HCT116 (cell line): Measurements from ENCODE around the gene SQSTM1. TPM values are rescaled to one million over a fixed set of nuclear protein-coding genes. Genes with fewer than 3 reads are reported as not detected.

Source experiments
- ATAC-seq: fragments of 200-7000 bp; cut with Tn5 transposase; 2 replicates; pipeline ENCODE4 v1.9.1; 2020; ENCODE audit warnings: mild to moderate bottlenecking, moderate library complexity
- BruUV-seq: library from RNA; stranded (reverse); fragments of 400-500 nt; replicated peaks from 2 replicates; lab custom pipeline; 2021; lab: Mats Ljungman, UMichigan
- CTCF ChIA-PET: fragments of 300-600 bp; sonication (Branson Sonifier 250); formaldehyde crosslinking; loops from one replicate; lab custom pipeline; 2021; ENCODE audit warnings: antibody characterized with exemption; lab: Charles Lee
- POLR2A ChIA-PET: fragments of 300-600, 350-600 bp; sonication (Branson Sonifier 250); formaldehyde crosslinking; loops from one replicate; lab custom pipeline; 2021; ENCODE audit warnings: antibody characterized with exemption; lab: Charles Lee
- RAD21 ChIA-PET, 2 experiments: fragments of 300-600 bp; sonication (Branson Sonifier 250); formaldehyde crosslinking; loops; one replicate each; lab custom pipeline; 2023; ENCODE audit warnings: low total read pairs in 2 of 2; ENCODE audit not compliant: uncharacterized antibody in 2 of 2, unreplicated experiment in 2 of 2, low non-redundant PET in 1 of 2; lab: Charles Lee
- DNase-seq: peaks from one replicate; pipeline ENCODE4 v3.0.0-alpha.2; 2010; ENCODE audit warnings: low read depth, low spot score
- H2AFZ ChIP-seq: fragments of 200-600 bp; shearing (Covaris generic), sonication (generic); 2 replicates; pipeline ENCODE4 v1.6.1; 2017; ENCODE audit warnings: low read depth, mixed run types, mixed read lengths, antibody characterized with exemption, low read length; ENCODE audit not compliant: poor library complexity, severe bottlenecking
- H3K27ac ChIP-seq: 2 replicates; pipeline ENCODE4 v1.5.1; 2012; ENCODE audit warnings: low read depth, low read length
- H3K27me3 ChIP-seq: fragments of 200-600 bp; sonication (generic); 2 replicates; pipeline ENCODE4 v1.6.1; 2016; ENCODE audit warnings: mixed run types, low read length, mixed read lengths; ENCODE audit not compliant: insufficient read depth
- H3K36me3 ChIP-seq, 2 experiments: fragments of 200-500 bp in 1 of 2; fragments of 200-600 bp in 1 of 2; sonication (Bioruptor generic) in 1 of 2; sonication (generic) in 1 of 2; 2 replicates each; pipeline versions ENCODE4 v1.5.1 to v1.6.1; 2014 to 2016; ENCODE audit warnings: low read length in 2 of 2, inconsistent platforms in 1 of 2, mixed read lengths in 1 of 2, mixed run types in 1 of 2; ENCODE audit not compliant: insufficient read depth in 2 of 2, control insufficient read depth in 1 of 2
- H3K4me1 ChIP-seq, 2 experiments: fragments of 200-600 bp in 1 of 2; sonication (generic) in 1 of 2; 2 replicates each; pipeline versions ENCODE4 v1.5.1 to v1.6.1; 2012 to 2017; ENCODE audit warnings: low read length in 2 of 2, inconsistent platforms in 1 of 2, mild to moderate bottlenecking in 1 of 2, mixed read lengths in 1 of 2, mixed run types in 1 of 2, moderate library complexity in 1 of 2; ENCODE audit not compliant: insufficient read depth in 2 of 2, control insufficient read depth in 1 of 2
- H3K4me2 ChIP-seq: fragments of 200-600 bp; sonication (generic); 2 replicates; pipeline ENCODE4 v1.6.1; 2017; ENCODE audit warnings: mixed run types, low read length, mixed read lengths
- H3K4me3 ChIP-seq, 2 experiments: fragments of 200-600 bp in 1 of 2; sonication (generic) in 1 of 2; replicated peaks in 1 of 2; 2 replicates each; pipeline ENCODE4 v1.5.1; 2011 to 2016; ENCODE audit warnings: low read length in 2 of 2, control low read depth in 1 of 2, low read depth in 1 of 2, mild to moderate bottlenecking in 1 of 2, mixed read lengths in 1 of 2, mixed run types in 1 of 2
- H3K79me2 ChIP-seq: fragments of 200-600 bp; sonication (generic); 2 replicates; pipeline ENCODE4 v1.6.1; 2017; ENCODE audit warnings: mild to moderate bottlenecking, mixed run types, low read length, moderate library complexity, mixed read lengths; ENCODE audit not compliant: insufficient read depth
- H3K9ac ChIP-seq: fragments of 200-600 bp; sonication (generic); 2 replicates; pipeline ENCODE4 v1.6.1; 2016; ENCODE audit warnings: low read length, mixed read lengths
- H3K9me2 ChIP-seq: fragments of 200-600 bp; sonication (generic), shearing (Covaris generic); 2 replicates; pipeline ENCODE4 v1.6.1; 2017; ENCODE audit warnings: mixed run types, mild to moderate bottlenecking, moderate library complexity; ENCODE audit not compliant: insufficient read depth
- H3K9me3 ChIP-seq, 2 experiments: fragments of 200-500 bp in 1 of 2; fragments of 200-600 bp in 1 of 2; sonication (Bioruptor generic) in 1 of 2; sonication (generic) in 1 of 2; 2 replicates each; pipeline ENCODE4 v1.6.1; 2014 to 2017; ENCODE audit warnings: low read length in 2 of 2, mixed read lengths in 2 of 2, inconsistent platforms in 1 of 2, low read depth in 1 of 2, mild to moderate bottlenecking in 1 of 2, mixed run types in 1 of 2, moderate library complexity in 1 of 2; ENCODE audit not compliant: control insufficient read depth in 1 of 2, insufficient read depth in 1 of 2
- H4K20me1 ChIP-seq: fragments of 200-600 bp; sonication (generic), shearing (Covaris generic); 2 replicates; pipeline ENCODE4 v1.6.1; 2017; ENCODE audit warnings: mixed run types, mild to moderate bottlenecking, moderate library complexity; ENCODE audit not compliant: insufficient read depth
- EGR1 ChIP-seq: IDR thresholded peaks from 2 replicates; pipeline ENCODE4 v1.6.1; 2012; ENCODE audit warnings: low read depth
- JUND ChIP-seq: IDR thresholded peaks from 2 replicates; pipeline ENCODE4 v1.6.1; 2012
- MAX ChIP-seq: IDR thresholded peaks from 2 replicates; pipeline ENCODE4 v1.6.1; 2012
- RAD21 ChIP-seq: IDR thresholded peaks from 2 replicates; pipeline ENCODE4 v1.6.1; 2012; ENCODE audit warnings: low read depth, mild to moderate bottlenecking
- SP1 ChIP-seq: IDR thresholded peaks from 2 replicates; pipeline ENCODE4 v1.6.1; 2012; ENCODE audit warnings: low read depth
- ZNF274 ChIP-seq: fragments of 200-500 bp; sonication (Bioruptor generic); IDR thresholded peaks from 2 replicates; pipeline ENCODE4 v1.6.1; 2014; ENCODE audit warnings: mild to moderate bottlenecking, low read depth, low read length, inconsistent platforms
- intact Hi-C: fragments of 100-400 bp; cut with micrococcal nuclease; formaldehyde crosslinking; loops from 2 replicates; pipeline ENCODE4 v1.10.0; 2022
- total RNA-seq: library from RNA; stranded (reverse); gene quantifications from one replicate; pipeline ENCODE4 v1.2.1, GENCODE V29; 2021; ENCODE audit not compliant: unreplicated experiment
- TF ChIP-seq, protein P1 (sequence below), 3 experiments: fragments of 200-600 bp in 1 of 3; sonication (generic) in 1 of 3; IDR thresholded peaks in 2 of 3; conservative IDR thresholded peaks in 1 of 3; 2 replicates each; pipeline ENCODE4 v1.5.1; 2012 to 2017; ENCODE audit warnings: low read depth in 2 of 3, low read length in 2 of 3, antibody characterized with exemption in 1 of 3, borderline replicate concordance in 1 of 3, control low read depth in 1 of 3, mild to moderate bottlenecking in 1 of 3, mixed read lengths in 1 of 3, mixed run types in 1 of 3, moderate library complexity in 1 of 3; ENCODE audit not compliant: insufficient read depth in 1 of 3

The SQSTM1 gene
- total RNA-seq, 1 experiment from 2014 or later, result 299 TPM

DNA sequence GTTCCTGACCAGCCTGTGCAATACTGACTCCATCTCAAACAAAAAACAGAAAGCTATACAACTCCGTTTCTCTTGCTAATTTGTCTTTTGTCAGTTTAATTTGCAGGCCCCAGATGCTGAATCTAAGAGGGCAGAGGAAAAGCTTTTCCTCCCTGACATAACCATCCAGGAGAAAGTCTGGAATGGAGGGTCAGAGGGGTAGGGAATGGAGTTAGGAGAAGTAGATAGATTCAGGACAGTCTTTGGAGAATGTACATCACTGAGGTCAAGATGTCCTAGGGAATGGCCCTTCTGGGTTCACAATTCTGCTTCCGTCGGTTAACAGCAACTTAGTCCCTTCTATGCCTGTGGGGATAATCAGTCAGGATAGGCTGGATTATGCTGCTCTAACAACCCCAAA lies 6.6 kb upstream of the SQSTM1 start:
- POLR2A ChIA-PET, result no interaction called here
- peaks cover 19 to 24% of the 10 kb centered on the region in 2 experiments; a peak in 3 of 4 replicates for H3K36me3 ChIP-seq
- no peak for ATAC-seq
- H3K4me2 ChIP-seq, result no peak overlapping the region
- no peak overlapping the region for H3K27ac ChIP-seq
- CTCF ChIA-PET, result no interaction called here
- peaks cover 16 to 30% of the 10 kb centered on the region in 2 experiments for H3K4me1 ChIP-seq
- BruUV-seq, result TSS peak; percentile 6
- DNase-seq, result no peak
- H3K79me2 ChIP-seq, result peaks cover 4% of the 10 kb centered on the region; the same call in 1 of the 2 replicates
- no peak overlapping the region for H3K9ac ChIP-seq
- intact Hi-C loops, result no loop called here
- H3K9me3 ChIP-seq, result no peaks in the 10 kb centered on the region
- TF ChIP-seq RAD21 (no peak), SP1 (no peak), JUND (no peak), EGR1 (no peak), MAX (no peak), ZNF274 (no peak)
- TF ChIP-seq, protein P1, sequence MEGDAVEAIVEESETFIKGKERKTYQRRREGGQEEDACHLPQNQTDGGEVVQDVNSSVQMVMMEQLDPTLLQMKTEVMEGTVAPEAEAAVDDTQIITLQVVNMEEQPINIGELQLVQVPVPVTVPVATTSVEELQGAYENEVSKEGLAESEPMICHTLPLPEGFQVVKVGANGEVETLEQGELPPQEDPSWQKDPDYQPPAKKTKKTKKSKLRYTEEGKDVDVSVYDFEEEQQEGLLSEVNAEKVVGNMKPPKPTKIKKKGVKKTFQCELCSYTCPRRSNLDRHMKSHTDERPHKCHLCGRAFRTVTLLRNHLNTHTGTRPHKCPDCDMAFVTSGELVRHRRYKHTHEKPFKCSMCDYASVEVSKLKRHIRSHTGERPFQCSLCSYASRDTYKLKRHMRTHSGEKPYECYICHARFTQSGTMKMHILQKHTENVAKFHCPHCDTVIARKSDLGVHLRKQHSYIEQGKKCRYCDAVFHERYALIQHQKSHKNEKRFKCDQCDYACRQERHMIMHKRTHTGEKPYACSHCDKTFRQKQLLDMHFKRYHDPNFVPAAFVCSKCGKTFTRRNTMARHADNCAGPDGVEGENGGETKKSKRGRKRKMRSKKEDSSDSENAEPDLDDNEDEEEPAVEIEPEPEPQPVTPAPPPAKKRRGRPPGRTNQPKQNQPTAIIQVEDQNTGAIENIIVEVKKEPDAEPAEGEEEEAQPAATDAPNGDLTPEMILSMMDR (IDR thresholded peaks at IDR 0.05 in 2 of 3, conservative IDR thresholded peaks at IDR 0.05 in 1 of 3; ENCODE audit: borderline replicate concordance in 1 of 3, insufficient read depth in 1 of 3, low read depth in 2 of 3, low read length in 2 of 3), result no peak
- TF ChIP-seq, all 23 proteins: peak for 0
- H4K20me1 ChIP-seq, result no peaks in the 10 kb centered on the region
- no peaks in the 10 kb centered on the region for H3K27me3 ChIP-seq
- H3K4me3 ChIP-seq, result no peak overlapping the region
- no peak overlapping the region for H2AFZ ChIP-seq
- RAD21 ChIA-PET, result no interaction called here
- H3K9me2 ChIP-seq, result no peaks in the 10 kb centered on the region
